Measurements from ENCODE around the gene NR1H3.

DNA sequence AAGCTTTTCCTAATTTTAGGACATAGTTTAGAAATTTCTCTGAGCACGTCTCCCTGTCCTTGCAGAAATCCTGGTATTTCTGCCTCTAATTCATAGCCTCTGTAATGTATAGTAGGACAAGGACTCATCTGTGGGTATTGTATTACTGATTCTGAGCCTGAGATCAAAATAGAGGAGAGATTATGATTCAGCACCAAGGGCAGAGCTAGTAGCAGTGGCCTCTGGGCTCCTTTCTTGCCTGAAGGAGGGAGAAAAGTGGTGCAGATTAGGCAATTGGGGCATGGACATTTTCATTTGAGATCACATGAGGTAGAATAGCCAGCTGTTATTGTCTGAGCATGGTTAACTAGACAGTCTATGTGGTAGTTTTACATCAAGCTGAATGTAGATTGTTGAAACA is 14.9 kb downstream of the NR1H3 start:
- TF ChIP-seq CHD4 (IDR thresholded peaks at IDR 0.05) (no peak), NFYB (IDR thresholded peaks at IDR 0.05; ENCODE audit: insufficient read depth, low read depth, low read length) (no peak), RELA (IDR thresholded peaks at IDR 0.05; ENCODE audit: borderline replicate concordance, partially characterized antibody) (no peak), RCOR1 (conservative IDR thresholded peaks at IDR 0.05; ENCODE audit: low read depth, low read length) (no peak), GABPA (IDR thresholded peaks at IDR 0.05; ENCODE audit: low read depth) (no peak), MXI1 (IDR thresholded peaks at IDR 0.05; ENCODE audit: low read depth, low read length) (no peak), POLR2A (IDR thresholded peaks at IDR 0.05; ENCODE audit: low read depth, low read length) (no peak)
- TF ChIP-seq, protein P1, sequence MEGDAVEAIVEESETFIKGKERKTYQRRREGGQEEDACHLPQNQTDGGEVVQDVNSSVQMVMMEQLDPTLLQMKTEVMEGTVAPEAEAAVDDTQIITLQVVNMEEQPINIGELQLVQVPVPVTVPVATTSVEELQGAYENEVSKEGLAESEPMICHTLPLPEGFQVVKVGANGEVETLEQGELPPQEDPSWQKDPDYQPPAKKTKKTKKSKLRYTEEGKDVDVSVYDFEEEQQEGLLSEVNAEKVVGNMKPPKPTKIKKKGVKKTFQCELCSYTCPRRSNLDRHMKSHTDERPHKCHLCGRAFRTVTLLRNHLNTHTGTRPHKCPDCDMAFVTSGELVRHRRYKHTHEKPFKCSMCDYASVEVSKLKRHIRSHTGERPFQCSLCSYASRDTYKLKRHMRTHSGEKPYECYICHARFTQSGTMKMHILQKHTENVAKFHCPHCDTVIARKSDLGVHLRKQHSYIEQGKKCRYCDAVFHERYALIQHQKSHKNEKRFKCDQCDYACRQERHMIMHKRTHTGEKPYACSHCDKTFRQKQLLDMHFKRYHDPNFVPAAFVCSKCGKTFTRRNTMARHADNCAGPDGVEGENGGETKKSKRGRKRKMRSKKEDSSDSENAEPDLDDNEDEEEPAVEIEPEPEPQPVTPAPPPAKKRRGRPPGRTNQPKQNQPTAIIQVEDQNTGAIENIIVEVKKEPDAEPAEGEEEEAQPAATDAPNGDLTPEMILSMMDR (IDR thresholded peaks at IDR 0.05 in 2 of 3, conservative IDR thresholded peaks at IDR 0.05 in 1 of 3; ENCODE audit: control insufficient read depth in 2 of 3, extremely low read depth in 1 of 3, insufficient read depth in 1 of 3, low read depth in 3 of 3, low read length in 3 of 3) = no peak
- TF ChIP-seq, protein P2, sequence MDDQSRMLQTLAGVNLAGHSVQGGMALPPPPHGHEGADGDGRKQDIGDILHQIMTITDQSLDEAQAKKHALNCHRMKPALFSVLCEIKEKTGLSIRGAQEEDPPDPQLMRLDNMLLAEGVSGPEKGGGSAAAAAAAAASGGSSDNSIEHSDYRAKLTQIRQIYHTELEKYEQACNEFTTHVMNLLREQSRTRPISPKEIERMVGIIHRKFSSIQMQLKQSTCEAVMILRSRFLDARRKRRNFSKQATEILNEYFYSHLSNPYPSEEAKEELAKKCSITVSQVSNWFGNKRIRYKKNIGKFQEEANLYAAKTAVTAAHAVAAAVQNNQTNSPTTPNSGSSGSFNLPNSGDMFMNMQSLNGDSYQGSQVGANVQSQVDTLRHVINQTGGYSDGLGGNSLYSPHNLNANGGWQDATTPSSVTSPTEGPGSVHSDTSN (IDR thresholded peaks at IDR 0.05; ENCODE audit: insufficient replicate concordance, low read depth, low read length) = no peak
- TF ChIP-seq, protein P3, sequence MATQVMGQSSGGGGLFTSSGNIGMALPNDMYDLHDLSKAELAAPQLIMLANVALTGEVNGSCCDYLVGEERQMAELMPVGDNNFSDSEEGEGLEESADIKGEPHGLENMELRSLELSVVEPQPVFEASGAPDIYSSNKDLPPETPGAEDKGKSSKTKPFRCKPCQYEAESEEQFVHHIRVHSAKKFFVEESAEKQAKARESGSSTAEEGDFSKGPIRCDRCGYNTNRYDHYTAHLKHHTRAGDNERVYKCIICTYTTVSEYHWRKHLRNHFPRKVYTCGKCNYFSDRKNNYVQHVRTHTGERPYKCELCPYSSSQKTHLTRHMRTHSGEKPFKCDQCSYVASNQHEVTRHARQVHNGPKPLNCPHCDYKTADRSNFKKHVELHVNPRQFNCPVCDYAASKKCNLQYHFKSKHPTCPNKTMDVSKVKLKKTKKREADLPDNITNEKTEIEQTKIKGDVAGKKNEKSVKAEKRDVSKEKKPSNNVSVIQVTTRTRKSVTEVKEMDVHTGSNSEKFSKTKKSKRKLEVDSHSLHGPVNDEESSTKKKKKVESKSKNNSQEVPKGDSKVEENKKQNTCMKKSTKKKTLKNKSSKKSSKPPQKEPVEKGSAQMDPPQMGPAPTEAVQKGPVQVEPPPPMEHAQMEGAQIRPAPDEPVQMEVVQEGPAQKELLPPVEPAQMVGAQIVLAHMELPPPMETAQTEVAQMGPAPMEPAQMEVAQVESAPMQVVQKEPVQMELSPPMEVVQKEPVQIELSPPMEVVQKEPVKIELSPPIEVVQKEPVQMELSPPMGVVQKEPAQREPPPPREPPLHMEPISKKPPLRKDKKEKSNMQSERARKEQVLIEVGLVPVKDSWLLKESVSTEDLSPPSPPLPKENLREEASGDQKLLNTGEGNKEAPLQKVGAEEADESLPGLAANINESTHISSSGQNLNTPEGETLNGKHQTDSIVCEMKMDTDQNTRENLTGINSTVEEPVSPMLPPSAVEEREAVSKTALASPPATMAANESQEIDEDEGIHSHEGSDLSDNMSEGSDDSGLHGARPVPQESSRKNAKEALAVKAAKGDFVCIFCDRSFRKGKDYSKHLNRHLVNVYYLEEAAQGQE (IDR thresholded peaks at IDR 0.05; ENCODE audit: low read depth, low read length) = peak; percentile 93

All from GM12878 (cell line).